Ishikawa (cell line): ENCODE measurements around the gene COPZ1.

ENCODE experiments used
- CEBPB ChIP-seq: IDR thresholded peaks from 2 replicates; pipeline ENCODE4 v1.6.1; 2012
- CREB1 ChIP-seq: IDR thresholded peaks from 2 replicates; pipeline ENCODE4 v1.6.1; 2012; ENCODE audit warnings: low read depth
- EGR1 ChIP-seq: IDR thresholded peaks from 2 replicates; pipeline ENCODE4 v1.6.1; 2012
- EP300 ChIP-seq: IDR thresholded peaks from 2 replicates; pipeline ENCODE4 v1.6.1; 2012; ENCODE audit warnings: borderline replicate concordance
- FOXM1 ChIP-seq: IDR thresholded peaks from 2 replicates; pipeline ENCODE4 v1.6.1; 2012; ENCODE audit warnings: low read depth, borderline replicate concordance
- NFIC ChIP-seq: IDR thresholded peaks from 2 replicates; pipeline ENCODE4 v1.6.1; 2012
- RAD21 ChIP-seq: IDR thresholded peaks from 2 replicates; pipeline ENCODE4 v1.6.1; 2012; ENCODE audit warnings: low read depth
- TAF1 ChIP-seq: IDR thresholded peaks from 2 replicates; pipeline ENCODE4 v1.6.1; 2012; ENCODE audit warnings: low read depth, mild to moderate bottlenecking
- TCF12 ChIP-seq: IDR thresholded peaks from 2 replicates; pipeline ENCODE4 v1.6.1; 2012; ENCODE audit warnings: low read depth
- TEAD4 ChIP-seq: IDR thresholded peaks from 2 replicates; pipeline ENCODE4 v1.6.1; 2012
- YY1 ChIP-seq: IDR thresholded peaks from 2 replicates; pipeline ENCODE4 v1.6.1; 2012; ENCODE audit warnings: low read depth
- ZBTB7A ChIP-seq: IDR thresholded peaks from 2 replicates; pipeline ENCODE4 v1.6.1; 2012; ENCODE audit warnings: low read depth
- TF ChIP-seq, protein P1 (sequence below): IDR thresholded peaks from 2 replicates; pipeline ENCODE4 v1.6.1; 2012
- TF ChIP-seq, protein P2 (sequence below): IDR thresholded peaks from 2 replicates; pipeline ENCODE4 v1.6.1; 2012
- TF ChIP-seq, protein P3 (sequence below): IDR thresholded peaks from 2 replicates; pipeline ENCODE4 v1.6.1; 2012; ENCODE audit warnings: low read depth, mild to moderate bottlenecking

The COPZ1 gene

DNA sequence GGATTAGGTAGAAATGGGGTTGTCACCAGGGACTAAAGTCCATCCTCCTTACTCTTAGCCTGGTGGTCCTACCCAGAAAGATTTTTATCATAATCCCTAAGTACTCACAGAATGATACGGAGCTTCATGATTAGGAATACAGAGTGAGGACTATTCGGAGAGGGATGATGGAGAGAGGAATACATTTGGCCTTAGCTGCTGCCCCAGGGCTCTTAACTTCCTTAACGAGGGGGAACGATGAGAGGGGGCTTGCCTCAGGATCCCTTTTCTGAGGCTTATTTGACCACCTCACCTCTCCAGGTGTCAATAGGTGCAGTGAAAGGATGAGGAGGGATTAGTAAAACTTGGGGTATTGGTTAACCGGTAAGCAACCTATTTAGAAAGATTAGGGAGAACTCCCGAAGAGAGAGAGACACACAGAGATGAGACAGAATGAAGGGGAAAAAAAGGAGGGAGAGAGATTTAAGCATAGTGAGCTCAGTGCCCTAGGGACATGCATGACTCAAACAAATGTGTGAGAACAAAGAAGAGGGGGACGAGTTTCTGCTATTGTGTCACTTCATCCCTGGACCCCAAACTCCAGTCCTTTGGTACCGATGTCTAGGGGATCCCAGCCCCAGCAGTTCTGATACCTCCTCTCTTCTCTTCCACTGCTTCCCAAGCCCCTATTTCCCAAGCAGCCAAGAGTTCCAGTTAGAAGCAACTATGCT, 25.3 kb upstream of the COPZ1 start:
- TF ChIP-seq, protein P1, sequence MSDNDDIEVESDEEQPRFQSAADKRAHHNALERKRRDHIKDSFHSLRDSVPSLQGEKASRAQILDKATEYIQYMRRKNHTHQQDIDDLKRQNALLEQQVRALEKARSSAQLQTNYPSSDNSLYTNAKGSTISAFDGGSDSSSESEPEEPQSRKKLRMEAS = no peak
- TF ChIP-seq YY1 (no peak), EGR1 (no peak), RAD21 (no peak), TAF1 (no peak)

DNA sequence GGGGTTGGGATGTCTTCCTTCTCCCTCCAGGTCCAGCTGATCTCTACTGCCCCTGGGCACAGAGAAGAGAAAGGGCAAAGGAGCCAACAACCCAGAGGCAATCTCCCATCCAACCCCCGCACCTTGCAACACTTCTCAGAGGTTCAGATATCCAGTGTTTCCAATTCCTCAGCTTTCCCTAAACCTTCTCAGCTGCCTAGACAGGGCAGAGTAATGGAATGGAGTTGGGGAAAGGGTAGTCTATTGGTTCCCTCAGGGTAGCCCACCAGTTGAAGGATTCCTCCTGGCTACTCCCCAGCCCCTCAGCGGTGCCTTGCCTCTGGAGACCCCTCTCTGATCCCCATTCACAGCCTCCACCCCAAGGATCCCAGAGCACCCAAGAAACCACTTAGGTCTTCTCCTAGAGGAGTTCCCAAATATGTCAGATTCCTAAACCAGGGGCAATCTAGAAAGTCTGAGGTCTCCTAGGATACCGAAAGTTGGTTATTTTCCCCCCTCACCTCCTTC, 24.7 kb upstream of the COPZ1 start:
- no peak for TF ChIP-seq EP300
- no peak for TF ChIP-seq RAD21
- no peak for TF ChIP-seq TEAD4
- TF ChIP-seq EGR1 = no peak
- TF ChIP-seq ZBTB7A = no peak; the same call in 1 of the 2 replicates
- no peak for TF ChIP-seq TCF12
- no peak for TF ChIP-seq CEBPB
- TF ChIP-seq, protein P1 = no peak
- TF ChIP-seq CREB1 = no peak
- TF ChIP-seq, protein P2, sequence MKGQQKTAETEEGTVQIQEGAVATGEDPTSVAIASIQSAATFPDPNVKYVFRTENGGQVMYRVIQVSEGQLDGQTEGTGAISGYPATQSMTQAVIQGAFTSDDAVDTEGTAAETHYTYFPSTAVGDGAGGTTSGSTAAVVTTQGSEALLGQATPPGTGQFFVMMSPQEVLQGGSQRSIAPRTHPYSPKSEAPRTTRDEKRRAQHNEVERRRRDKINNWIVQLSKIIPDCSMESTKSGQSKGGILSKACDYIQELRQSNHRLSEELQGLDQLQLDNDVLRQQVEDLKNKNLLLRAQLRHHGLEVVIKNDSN = no peak
- TF ChIP-seq TAF1 = no peak

DNA sequence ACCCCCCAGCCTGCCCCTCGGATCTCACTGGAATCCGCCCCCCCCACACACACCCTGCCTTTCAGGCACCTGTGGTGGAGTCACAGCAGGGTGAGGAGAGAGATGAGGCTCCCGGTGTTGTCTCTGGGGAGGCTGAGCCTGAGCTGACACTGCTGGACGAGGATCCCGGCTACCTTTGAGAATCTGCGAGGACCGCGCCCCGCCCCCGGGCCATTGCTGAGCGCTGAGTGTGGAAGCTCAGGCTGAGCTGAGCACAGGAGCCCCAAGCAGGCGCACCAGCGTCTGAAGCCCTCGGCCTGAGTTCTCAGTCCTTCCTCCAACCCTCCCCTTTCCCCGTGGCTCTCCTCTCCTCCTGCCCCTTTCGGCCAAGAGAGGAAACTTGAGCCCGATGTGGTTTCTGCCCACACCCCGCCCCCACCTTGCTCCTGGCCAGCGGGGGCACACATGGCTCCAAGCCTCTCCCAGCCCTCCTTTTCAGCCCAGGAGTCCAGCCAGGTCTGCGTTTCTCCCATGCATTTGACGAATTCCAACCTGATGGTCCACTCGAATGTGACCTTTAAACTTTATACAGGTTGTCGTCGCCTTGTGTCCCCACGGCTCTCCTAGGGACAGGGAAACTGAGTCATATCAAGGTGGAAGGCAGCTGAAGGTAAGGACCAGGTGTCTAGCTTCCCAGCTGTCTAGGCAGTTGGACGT, 24.1 kb upstream of the COPZ1 start, which contains the start of gene NFE2:
TSS of gene NFE2 (minus strand) at position 284 of the 696 bp plus-strand sequence. CDS start 5,767 bp downstream, outside the sequence.
- TF ChIP-seq FOXM1 (no peak), NFIC (peak; percentile 52; the same call in 1 of the 2 replicates), EP300 (peak; percentile 34; the same call in 1 of the 2 replicates), TEAD4 (no peak), TCF12 (peak; percentile 68), YY1 (peak; percentile 38), EGR1 (peak; percentile 78), RAD21 (peak; percentile 12; the same call in 1 of the 2 replicates), ZBTB7A (peak; percentile 37; the same call in 1 of the 2 replicates), TAF1 (no peak; the same call in 1 of the 2 replicates)
- TF ChIP-seq, protein P3, sequence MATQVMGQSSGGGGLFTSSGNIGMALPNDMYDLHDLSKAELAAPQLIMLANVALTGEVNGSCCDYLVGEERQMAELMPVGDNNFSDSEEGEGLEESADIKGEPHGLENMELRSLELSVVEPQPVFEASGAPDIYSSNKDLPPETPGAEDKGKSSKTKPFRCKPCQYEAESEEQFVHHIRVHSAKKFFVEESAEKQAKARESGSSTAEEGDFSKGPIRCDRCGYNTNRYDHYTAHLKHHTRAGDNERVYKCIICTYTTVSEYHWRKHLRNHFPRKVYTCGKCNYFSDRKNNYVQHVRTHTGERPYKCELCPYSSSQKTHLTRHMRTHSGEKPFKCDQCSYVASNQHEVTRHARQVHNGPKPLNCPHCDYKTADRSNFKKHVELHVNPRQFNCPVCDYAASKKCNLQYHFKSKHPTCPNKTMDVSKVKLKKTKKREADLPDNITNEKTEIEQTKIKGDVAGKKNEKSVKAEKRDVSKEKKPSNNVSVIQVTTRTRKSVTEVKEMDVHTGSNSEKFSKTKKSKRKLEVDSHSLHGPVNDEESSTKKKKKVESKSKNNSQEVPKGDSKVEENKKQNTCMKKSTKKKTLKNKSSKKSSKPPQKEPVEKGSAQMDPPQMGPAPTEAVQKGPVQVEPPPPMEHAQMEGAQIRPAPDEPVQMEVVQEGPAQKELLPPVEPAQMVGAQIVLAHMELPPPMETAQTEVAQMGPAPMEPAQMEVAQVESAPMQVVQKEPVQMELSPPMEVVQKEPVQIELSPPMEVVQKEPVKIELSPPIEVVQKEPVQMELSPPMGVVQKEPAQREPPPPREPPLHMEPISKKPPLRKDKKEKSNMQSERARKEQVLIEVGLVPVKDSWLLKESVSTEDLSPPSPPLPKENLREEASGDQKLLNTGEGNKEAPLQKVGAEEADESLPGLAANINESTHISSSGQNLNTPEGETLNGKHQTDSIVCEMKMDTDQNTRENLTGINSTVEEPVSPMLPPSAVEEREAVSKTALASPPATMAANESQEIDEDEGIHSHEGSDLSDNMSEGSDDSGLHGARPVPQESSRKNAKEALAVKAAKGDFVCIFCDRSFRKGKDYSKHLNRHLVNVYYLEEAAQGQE = no peak
- TF ChIP-seq, protein P1 = peak; percentile 84

DNA sequence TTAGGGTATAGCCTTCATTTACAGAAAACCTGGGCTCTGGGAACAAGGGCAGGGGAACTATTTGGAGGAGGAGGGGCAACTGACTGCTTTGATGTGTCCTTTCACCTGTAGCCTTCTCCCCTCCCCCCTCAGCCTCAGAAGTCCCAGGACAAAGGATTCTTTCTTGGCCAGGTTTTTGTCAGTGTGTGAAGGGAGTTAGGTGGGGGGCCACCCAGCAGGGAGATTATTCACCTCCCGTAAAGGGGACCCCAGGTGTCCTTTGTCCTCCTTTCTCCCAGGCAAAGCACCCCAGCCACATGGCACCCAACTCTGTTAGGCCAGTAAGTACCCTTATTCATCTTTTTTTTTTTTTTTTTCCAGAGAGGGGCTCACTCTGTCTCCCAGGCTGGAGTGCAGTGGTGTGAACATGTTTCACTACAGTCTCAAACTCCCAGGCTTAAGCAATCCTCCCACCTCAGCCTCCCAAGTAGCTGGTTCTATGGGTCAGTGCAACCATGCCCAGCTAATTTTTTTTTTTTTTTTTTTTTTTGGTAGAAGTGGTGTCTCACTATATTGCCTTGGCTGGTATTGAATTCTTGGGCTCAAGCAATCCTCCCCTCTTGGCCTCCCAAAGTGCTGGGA, 23.4 kb upstream of the COPZ1 start:
- TF ChIP-seq EGR1 (no peak), TEAD4 (no peak), CREB1 (no peak), ZBTB7A (no peak), TAF1 (no peak), TCF12 (no peak), NFIC (no peak)
- TF ChIP-seq, protein P2 = no peak
- TF ChIP-seq, protein P1 = no peak
- TF ChIP-seq, protein P3 = no peak

DNA sequence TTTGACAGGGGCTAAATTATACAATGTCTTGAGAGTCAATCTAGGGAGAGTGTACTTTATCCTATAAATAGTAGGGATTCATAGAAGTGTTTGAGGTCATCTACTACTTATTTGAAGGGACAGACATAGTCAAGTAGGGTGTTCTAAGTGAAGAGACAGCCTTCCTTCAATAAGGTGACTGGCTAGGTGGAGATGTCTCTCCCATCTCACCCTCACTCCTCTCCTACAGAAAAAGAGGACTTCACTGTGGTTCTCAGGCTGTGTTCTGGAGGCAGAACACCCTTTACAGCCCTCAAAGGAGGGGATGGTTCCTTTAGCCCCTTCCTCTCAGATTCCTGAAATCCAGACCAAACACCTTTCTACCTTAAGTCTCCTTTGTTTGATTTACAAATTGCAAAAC, 21.3 kb upstream of the COPZ1 start:
- TF ChIP-seq YY1 (no peak), EP300 (no peak), CEBPB (no peak), TEAD4 (no peak), TAF1 (no peak), EGR1 (no peak), TCF12 (no peak), ZBTB7A (no peak), NFIC (no peak), CREB1 (no peak), RAD21 (no peak)
- TF ChIP-seq, protein P1 = no peak
- TF ChIP-seq, protein P3 = no peak
- TF ChIP-seq, protein P2 = no peak
